IMR-90 (cell line): Measurements from ENCODE around the gene GRAMD2B. TPM values are rescaled to one million over a fixed set of nuclear protein-coding genes. Genes with fewer than 3 reads are reported as not detected.

Experiments
- ATAC-seq: fragments of 200-7000 bp; cut with Tn5 transposase; 2 replicates; pipeline ENCODE4 v1.9.1; 2020; ENCODE audit warnings: low read depth, mild to moderate bottlenecking, moderate library complexity
- BruUV-seq: library from RNA; stranded (reverse); fragments of 400-500 nt; replicated peaks from 2 replicates; lab custom pipeline; 2021; lab: Mats Ljungman, UMichigan
- CTCF ChIA-PET: fragments of 300-600 bp; formaldehyde crosslinking; extraction: SDS; loops from one replicate; lab custom pipeline; 2021; ENCODE audit warnings: antibody characterized with exemption; lab: Yijun Ruan, JAX
- POLR2A ChIA-PET: fragments of 300-600 bp; sonication (Branson Sonifier 250); formaldehyde crosslinking; loops from one replicate; lab custom pipeline; 2022; ENCODE audit warnings: antibody characterized with exemption; ENCODE audit not compliant: unreplicated experiment; lab: Charles Lee
- DNase-seq: peaks from one replicate; pipeline ENCODE4 v3.0.0; 2013
- H2AFZ ChIP-seq: replicated peaks from 2 replicates; pipeline ENCODE3; 2013; ENCODE audit warnings: low read length, mild to moderate bottlenecking; ENCODE audit not compliant: poor library complexity
- H2AK5ac ChIP-seq: 2 replicates; pipeline ENCODE4 v1.6.1; 2013; ENCODE audit warnings: low read depth, low read length, inconsistent platforms
- H2AK9ac ChIP-seq: replicated peaks from 2 replicates; pipeline ENCODE3; 2013; ENCODE audit warnings: mild to moderate bottlenecking, low read depth, low read length, moderate library complexity; ENCODE audit not compliant: poor library complexity
- H2BK120ac ChIP-seq: 2 replicates; pipeline ENCODE4 v1.6.1; 2013; ENCODE audit warnings: low read depth, low read length, inconsistent platforms
- H2BK15ac ChIP-seq: 3 replicates; pipeline ENCODE4 v1.6.1; 2013; ENCODE audit warnings: low read depth, low read length, inconsistent platforms
- H2BK20ac ChIP-seq: 2 replicates; pipeline ENCODE4 v1.6.1; 2013; ENCODE audit warnings: low read depth, mild to moderate bottlenecking, inconsistent platforms, low read length, moderate library complexity
- H2BK5ac ChIP-seq: 2 replicates; pipeline ENCODE4 v1.6.1; 2013; ENCODE audit warnings: mild to moderate bottlenecking, low read depth, low read length, inconsistent platforms; ENCODE audit not compliant: poor library complexity, severe bottlenecking
- H3K14ac ChIP-seq: replicated peaks from 2 replicates; pipeline ENCODE4 v1.6.1; 2013; ENCODE audit warnings: low read depth, low read length, inconsistent platforms
- H3K18ac ChIP-seq: 2 replicates; pipeline ENCODE4 v1.6.1; 2013; ENCODE audit warnings: low read depth, low read length, control low read depth
- H3K23ac ChIP-seq: 2 replicates; pipeline ENCODE4 v1.6.1; 2013; ENCODE audit warnings: low read depth, low read length, inconsistent platforms
- H3K27ac ChIP-seq: 2 replicates; pipeline ENCODE4 v1.5.1; 2013; ENCODE audit warnings: mild to moderate bottlenecking, control low read depth, low read length; ENCODE audit not compliant: insufficient read depth
- H3K27me3 ChIP-seq: 2 replicates; pipeline ENCODE4 v1.6.1; 2013; ENCODE audit warnings: low read length; ENCODE audit not compliant: control insufficient read depth, insufficient read depth
- H3K36me3 ChIP-seq: 2 replicates; pipeline ENCODE4 v1.6.1; 2013; ENCODE audit warnings: low read length, mixed read lengths; ENCODE audit not compliant: control insufficient read depth, insufficient read depth
- H3K4ac ChIP-seq: 2 replicates; pipeline ENCODE4 v1.6.1; 2013; ENCODE audit warnings: low read depth, low read length, inconsistent platforms
- H3K4me1 ChIP-seq: 2 replicates; pipeline ENCODE4 v1.6.1; 2013; ENCODE audit warnings: low read length, mixed read lengths; ENCODE audit not compliant: control insufficient read depth, insufficient read depth
- H3K4me2 ChIP-seq: 2 replicates; pipeline ENCODE4 v1.6.1; 2013; ENCODE audit warnings: low read depth, mild to moderate bottlenecking, control low read depth, low read length, moderate library complexity
- H3K4me3 ChIP-seq: 2 replicates; pipeline ENCODE4 v1.5.1; 2013; ENCODE audit warnings: low read depth, mild to moderate bottlenecking, control low read depth, low read length, moderate library complexity; ENCODE audit not compliant: insufficient read depth
- H3K56ac ChIP-seq: 2 replicates; pipeline ENCODE4 v1.6.1; 2013; ENCODE audit warnings: low read length, inconsistent platforms; ENCODE audit not compliant: insufficient read depth; ENCODE audit errors: extremely low read depth
- H3K79me1 ChIP-seq, 2 experiments: 2 replicates each; pipeline ENCODE4 v1.6.1; 2013; ENCODE audit warnings: low read length in 2 of 2, inconsistent platforms in 1 of 2, low read depth in 1 of 2
- H3K9ac ChIP-seq: 2 replicates; pipeline ENCODE4 v1.6.1; 2013; ENCODE audit warnings: low read depth, low read length, control low read depth
- H3K9me1 ChIP-seq: 2 replicates; pipeline ENCODE4 v1.6.1; 2013; ENCODE audit warnings: low read length, inconsistent platforms; ENCODE audit not compliant: insufficient read depth
- H3K9me3 ChIP-seq: 2 replicates; pipeline ENCODE4 v1.6.1; 2013; ENCODE audit warnings: low read length; ENCODE audit not compliant: control insufficient read depth, insufficient read depth
- H4K20me1 ChIP-seq: 2 replicates; pipeline ENCODE4 v1.6.1; 2013; ENCODE audit warnings: low read length, inconsistent platforms; ENCODE audit not compliant: insufficient read depth
- H4K5ac ChIP-seq: 2 replicates; pipeline ENCODE4 v1.6.1; 2013; ENCODE audit warnings: mild to moderate bottlenecking, low read depth, low read length, control low read depth
- H4K8ac ChIP-seq, 2 experiments: 2 replicates each; pipeline ENCODE4 v1.6.1; 2013; ENCODE audit warnings: low read depth in 2 of 2, low read length in 2 of 2, control low read depth in 1 of 2, inconsistent platforms in 1 of 2
- H4K91ac ChIP-seq: 2 replicates; pipeline ENCODE4 v1.6.1; 2013; ENCODE audit warnings: low read depth, low read length, inconsistent platforms; ENCODE audit not compliant: insufficient read depth
- BHLHE40 ChIP-seq: fragments of 150-350 bp; IDR thresholded peaks from 2 replicates; pipeline ENCODE4 v1.6.1; 2016; ENCODE audit warnings: mild to moderate bottlenecking, low read depth, low read length
- CEBPB ChIP-seq: IDR thresholded peaks from 2 replicates; pipeline ENCODE4 v1.6.1; 2012; ENCODE audit warnings: low read depth, low read length, improper control_type of control experiment
- CHD1 ChIP-seq: IDR thresholded peaks from 2 replicates; pipeline ENCODE4 v1.6.1; 2012; ENCODE audit warnings: low read depth, low read length, improper control_type of control experiment
- FOS ChIP-seq: fragments of 150-350 bp; IDR thresholded peaks from 2 replicates; pipeline ENCODE4 v1.6.1; 2016; ENCODE audit warnings: low read depth, low read length
- MAFK ChIP-seq: IDR thresholded peaks from 2 replicates; pipeline ENCODE4 v1.6.1; 2012; ENCODE audit warnings: low read depth, low read length, improper control_type of control experiment
- MAZ ChIP-seq: IDR thresholded peaks from 2 replicates; pipeline ENCODE4 v1.6.1; 2012; ENCODE audit warnings: low read depth, mild to moderate bottlenecking, low read length, improper control_type of control experiment, moderate library complexity, borderline replicate concordance
- MXI1 ChIP-seq: IDR thresholded peaks from 2 replicates; pipeline ENCODE4 v1.6.1; 2012; ENCODE audit warnings: low read depth, mild to moderate bottlenecking, low read length, moderate library complexity, borderline replicate concordance
- NFE2L2 ChIP-seq: fragments of 150-350 bp; IDR thresholded peaks from 2 replicates; pipeline ENCODE4 v1.6.1; 2016; ENCODE audit warnings: low read depth, mild to moderate bottlenecking, low read length
- POLR2A ChIP-seq: IDR thresholded peaks from 2 replicates; pipeline ENCODE4 v1.6.1; 2012; ENCODE audit warnings: mild to moderate bottlenecking, low read depth, low read length
- RAD21 ChIP-seq: IDR thresholded peaks from 2 replicates; pipeline ENCODE4 v1.6.1; 2012; ENCODE audit warnings: low read length, improper control_type of control experiment
- RCOR1 ChIP-seq: IDR thresholded peaks from 2 replicates; pipeline ENCODE4 v1.6.1; 2012; ENCODE audit warnings: mild to moderate bottlenecking, low read length, improper control_type of control experiment; ENCODE audit not compliant: insufficient replicate concordance
- RFX5 ChIP-seq: IDR thresholded peaks from 2 replicates; pipeline ENCODE4 v1.8.0; 2012; ENCODE audit warnings: low read depth, mild to moderate bottlenecking, low read length, moderate library complexity
- SMC3 ChIP-seq: fragments of 150-350 bp; IDR thresholded peaks from 2 replicates; pipeline ENCODE4 v1.6.1; 2016; ENCODE audit warnings: low read depth, mild to moderate bottlenecking, antibody characterized with exemption, low read length, moderate library complexity
- USF2 ChIP-seq: fragments of 150-350 bp; IDR thresholded peaks from 2 replicates; pipeline ENCODE4 v1.6.1; 2017; ENCODE audit warnings: mild to moderate bottlenecking, antibody characterized with exemption, low read length, low read depth
- dilution Hi-C: fragments of 300-500 bp; cut with HindIII; formaldehyde crosslinking; loops from one replicate; pipeline ENCODE4 v1.14.3; 2018; ENCODE audit warnings: low sequenced_read_pairs; ENCODE audit not compliant: unreplicated experiment
- in situ Hi-C: fragments of 300-500 bp; cut with MboI; formaldehyde crosslinking; loops from 3 replicates; pipeline ENCODE4 v1.14.3; 2019; ENCODE audit warnings: low sequenced_read_pairs, inconsistent platforms, mixed read lengths
- intact Hi-C: fragments of 100-400 bp; cut with micrococcal nuclease; formaldehyde crosslinking; loops from 2 replicates; pipeline ENCODE4 v1.10.0; 2022
- polyA plus RNA-seq, 3 experiments: library from polyadenylated mRNA; depleted of rRNA; stranded (reverse); fragments of >200 nt; gene quantifications; 2 replicates each; pipeline ENCODE4 v1.2.3, GENCODE V29; 2012; ENCODE audit warnings: low replicate concordance in 1 of 3
- total RNA-seq: library from RNA; depleted of rRNA; stranded (reverse); fragments of >200 nt; gene quantifications from 2 replicates; pipeline ENCODE4 v1.2.3, GENCODE V29; 2012
- TF ChIP-seq, protein P1 (sequence below): fragments of 150-350 bp; IDR thresholded peaks from 2 replicates; pipeline ENCODE4 v1.6.1; 2016; ENCODE audit warnings: low read depth, mild to moderate bottlenecking, low read length, moderate library complexity, borderline replicate concordance
- TF ChIP-seq, protein P2 (sequence below): conservative IDR thresholded peaks from 2 replicates; pipeline ENCODE4 v1.5.1; 2012; ENCODE audit warnings: mild to moderate bottlenecking, low read depth, low read length, improper control_type of control experiment

The GRAMD2B gene
- total and polyA plus RNA-seq, 2 of the 4 experiments (the other 2 are of a cell fraction) = 13.9 to 20.3 TPM

GRCh38 chr5:126430631-126431030 lies 7.4 kb downstream of the GRAMD2B start:
- H3K4me2 ChIP-seq = no peak overlapping the region
- TF ChIP-seq RFX5 = no peak
- no peak for TF ChIP-seq RAD21
- TF ChIP-seq SMC3 = no peak
- no peak for TF ChIP-seq NFE2L2
- TF ChIP-seq MXI1 = no peak
- no peak for TF ChIP-seq USF2
- no peak for TF ChIP-seq CEBPB
- TF ChIP-seq, protein P1, sequence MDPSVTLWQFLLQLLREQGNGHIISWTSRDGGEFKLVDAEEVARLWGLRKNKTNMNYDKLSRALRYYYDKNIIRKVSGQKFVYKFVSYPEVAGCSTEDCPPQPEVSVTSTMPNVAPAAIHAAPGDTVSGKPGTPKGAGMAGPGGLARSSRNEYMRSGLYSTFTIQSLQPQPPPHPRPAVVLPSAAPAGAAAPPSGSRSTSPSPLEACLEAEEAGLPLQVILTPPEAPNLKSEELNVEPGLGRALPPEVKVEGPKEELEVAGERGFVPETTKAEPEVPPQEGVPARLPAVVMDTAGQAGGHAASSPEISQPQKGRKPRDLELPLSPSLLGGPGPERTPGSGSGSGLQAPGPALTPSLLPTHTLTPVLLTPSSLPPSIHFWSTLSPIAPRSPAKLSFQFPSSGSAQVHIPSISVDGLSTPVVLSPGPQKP = no peak
- TF ChIP-seq POLR2A = no peak
- no peak for TF ChIP-seq CHD1
- TF ChIP-seq MAFK = no peak
- TF ChIP-seq RCOR1 = no peak
- no peak for TF ChIP-seq FOS
- TF ChIP-seq, protein P2, sequence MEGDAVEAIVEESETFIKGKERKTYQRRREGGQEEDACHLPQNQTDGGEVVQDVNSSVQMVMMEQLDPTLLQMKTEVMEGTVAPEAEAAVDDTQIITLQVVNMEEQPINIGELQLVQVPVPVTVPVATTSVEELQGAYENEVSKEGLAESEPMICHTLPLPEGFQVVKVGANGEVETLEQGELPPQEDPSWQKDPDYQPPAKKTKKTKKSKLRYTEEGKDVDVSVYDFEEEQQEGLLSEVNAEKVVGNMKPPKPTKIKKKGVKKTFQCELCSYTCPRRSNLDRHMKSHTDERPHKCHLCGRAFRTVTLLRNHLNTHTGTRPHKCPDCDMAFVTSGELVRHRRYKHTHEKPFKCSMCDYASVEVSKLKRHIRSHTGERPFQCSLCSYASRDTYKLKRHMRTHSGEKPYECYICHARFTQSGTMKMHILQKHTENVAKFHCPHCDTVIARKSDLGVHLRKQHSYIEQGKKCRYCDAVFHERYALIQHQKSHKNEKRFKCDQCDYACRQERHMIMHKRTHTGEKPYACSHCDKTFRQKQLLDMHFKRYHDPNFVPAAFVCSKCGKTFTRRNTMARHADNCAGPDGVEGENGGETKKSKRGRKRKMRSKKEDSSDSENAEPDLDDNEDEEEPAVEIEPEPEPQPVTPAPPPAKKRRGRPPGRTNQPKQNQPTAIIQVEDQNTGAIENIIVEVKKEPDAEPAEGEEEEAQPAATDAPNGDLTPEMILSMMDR = no peak
- TF ChIP-seq BHLHE40 = no peak
- no peak for TF ChIP-seq MAZ
- H3K27ac ChIP-seq = no peak overlapping the region
- H3K14ac ChIP-seq = no peak overlapping the region
- intact Hi-C loops (no loop called here), in situ Hi-C loops (no loop called here), dilution Hi-C loops (no loop called here)
- no peak overlapping the region for H4K5ac ChIP-seq
- no peak overlapping the region for H3K56ac ChIP-seq
- H3K9me1 ChIP-seq = no peaks in the 10 kb centered on the region
- POLR2A ChIA-PET = no interaction called here
- no peak overlapping the region for H2BK5ac ChIP-seq
- CTCF ChIA-PET = no interaction called here
- no peak overlapping the region for H2BK20ac ChIP-seq
- H2AFZ ChIP-seq = no peak overlapping the region
- no peak overlapping the region for H2AK9ac ChIP-seq
- no peaks in the 10 kb centered on the region for H4K20me1 ChIP-seq
- H3K9ac ChIP-seq = no peak overlapping the region
- BruUV-seq = no TSS peak
- H3K79me1 ChIP-seq = peaks cover 3 to 52% of the 10 kb centered on the region in 2 experiments; a peak in 3 of 4 replicates
- no peaks in the 10 kb centered on the region for H3K9me3 ChIP-seq
- no peak overlapping the region for H3K23ac ChIP-seq
- no peak overlapping the region for H4K8ac ChIP-seq
- H3K4me1 ChIP-seq = no peaks in the 10 kb centered on the region
- H2BK120ac ChIP-seq = no peak overlapping the region
- H3K4me3 ChIP-seq = no peak overlapping the region
- no peak overlapping the region for H3K4ac ChIP-seq
- no peak overlapping the region for H3K18ac ChIP-seq
- H2BK15ac ChIP-seq = no peak overlapping the region
- ATAC-seq (no peak), DNase-seq (no peak)
- H2AK5ac ChIP-seq = no peak overlapping the region
- no peaks in the 10 kb centered on the region for H3K36me3 ChIP-seq
- H4K91ac ChIP-seq = no peak overlapping the region
- no peaks in the 10 kb centered on the region for H3K27me3 ChIP-seq
